ENCODE results near the gene CGB2.
"Not testable (repeated sequence)": the region's sequence is repeated elsewhere in the genome, so short reads cannot be mapped to it uniquely, and the experiment has no call there.

The CGB2 gene

DNA sequence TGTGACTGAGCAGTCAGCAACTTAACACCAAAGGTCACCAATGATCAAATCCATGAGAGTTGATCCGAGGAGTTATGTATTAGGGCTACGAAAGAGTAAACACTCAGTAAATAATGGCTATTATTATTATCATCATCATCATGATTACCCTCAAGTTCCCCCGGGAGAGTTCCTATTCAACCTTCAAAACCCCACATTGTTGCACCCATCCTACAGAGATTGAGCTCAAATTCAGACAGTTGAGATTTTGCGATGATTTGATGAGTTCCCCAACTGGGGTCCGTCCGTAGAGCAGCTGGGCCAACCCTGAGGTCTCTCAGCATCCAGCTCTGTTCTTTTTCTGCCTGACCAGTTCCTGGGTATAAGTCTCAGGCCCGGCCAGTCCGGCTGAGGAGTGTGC lies 6.4 kb downstream of the CGB2 start:
- not testable (repeated sequence) for DNase-seq (ENCODE audit: low spot score)

DNA sequence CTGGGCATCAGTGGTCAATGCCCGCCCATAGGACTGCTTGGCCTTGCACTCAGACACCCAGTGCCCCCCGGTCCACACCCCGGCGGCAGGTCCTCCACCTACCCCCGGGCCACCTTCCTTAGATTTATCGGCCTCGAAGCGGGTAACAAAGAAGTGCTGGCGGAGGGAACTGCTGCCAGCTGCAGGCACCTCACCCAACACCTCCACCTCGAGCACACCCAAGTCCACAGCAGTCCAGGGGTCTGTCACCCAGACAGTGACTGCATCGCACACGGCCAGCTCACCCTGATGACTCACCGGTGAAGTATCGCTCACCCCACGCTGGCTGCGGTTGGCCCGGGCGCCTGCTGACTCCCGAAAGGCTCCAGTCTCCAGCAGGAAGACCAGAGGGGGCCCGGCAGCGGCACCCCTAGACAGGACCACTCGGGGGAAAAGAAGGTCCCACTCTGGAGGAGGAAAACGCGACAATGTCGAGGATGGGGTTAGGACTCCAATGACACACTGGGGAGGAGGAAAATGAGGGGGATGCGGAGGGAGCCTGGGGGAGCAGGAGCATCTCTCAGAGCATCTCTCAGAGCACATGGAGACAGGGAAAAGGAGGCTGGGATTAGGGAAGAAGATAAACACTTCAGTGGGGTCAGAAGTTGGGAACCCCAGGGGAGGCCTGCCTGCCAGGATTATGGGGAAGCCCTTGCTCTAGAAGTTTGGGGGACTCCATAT lies 7.0 kb downstream of the CGB2 start:
- DNase-seq (ENCODE audit: low spot score), result peak; percentile 63

DNA sequence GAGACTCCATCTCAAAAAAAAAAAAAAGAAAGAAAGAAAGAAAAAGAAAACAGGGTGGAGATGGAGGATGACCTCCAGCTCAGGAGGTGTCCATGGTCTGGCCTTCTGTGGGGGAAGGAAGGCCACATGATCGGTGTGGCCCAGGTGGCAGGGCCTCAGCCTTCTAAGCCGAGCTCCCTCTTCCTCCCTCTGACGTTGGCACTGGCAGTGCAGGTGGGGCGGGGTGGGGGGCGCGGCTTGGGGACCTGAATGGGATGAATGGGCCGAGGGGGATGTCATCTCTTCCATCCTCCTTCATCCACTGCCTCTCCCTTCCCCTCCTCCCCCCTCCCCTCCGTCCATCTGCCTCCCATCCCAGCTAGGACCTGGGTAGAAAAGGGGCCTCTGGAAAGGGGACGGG lies 8.0 kb downstream of the CGB2 start:
- not testable (repeated sequence) for DNase-seq (ENCODE audit: low spot score)

DNA sequence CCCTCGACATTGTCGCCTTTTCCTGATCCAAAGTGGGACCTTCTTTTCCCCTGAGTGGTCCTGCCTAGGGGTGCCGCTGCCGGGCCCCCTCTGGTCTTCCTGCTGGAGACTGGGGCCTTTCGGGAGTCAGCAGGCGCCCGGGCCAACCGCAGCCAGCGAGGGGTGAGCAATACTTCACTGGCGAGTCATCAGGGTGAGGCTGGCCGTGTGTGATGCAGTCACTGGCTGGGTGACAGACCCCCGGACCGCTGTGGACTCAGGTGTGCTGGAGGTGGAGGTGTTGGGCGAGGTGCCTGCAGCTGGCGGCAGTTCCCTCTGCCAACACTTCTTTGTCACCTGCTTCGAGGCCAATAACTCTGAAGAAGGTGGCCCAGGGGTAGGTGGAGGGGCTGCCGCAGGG lies 10.5 kb downstream of the CGB2 start:
- DNase-seq (ENCODE audit: low spot score), result no peak

DNA sequence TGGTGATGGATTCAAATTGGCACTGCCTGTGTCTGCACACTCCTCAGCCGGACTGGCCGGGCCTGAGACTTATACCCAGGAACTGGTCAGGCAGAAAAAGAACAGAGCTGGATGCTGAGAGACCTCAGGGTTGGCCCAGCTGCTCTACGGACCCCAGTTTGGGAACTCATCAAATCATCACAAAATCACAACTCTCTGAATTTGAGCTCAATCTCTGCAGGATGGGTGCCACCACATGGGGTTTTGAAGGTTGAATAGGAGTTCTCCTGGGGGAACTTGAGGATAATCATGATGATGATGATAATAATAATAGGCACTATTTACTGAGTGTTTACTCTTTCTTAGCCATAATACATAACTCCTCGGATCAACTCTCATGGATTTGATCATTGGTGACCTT lies 11.0 kb downstream of the CGB2 start:
- not testable (repeated sequence) for DNase-seq (ENCODE audit: low spot score)

DNA sequence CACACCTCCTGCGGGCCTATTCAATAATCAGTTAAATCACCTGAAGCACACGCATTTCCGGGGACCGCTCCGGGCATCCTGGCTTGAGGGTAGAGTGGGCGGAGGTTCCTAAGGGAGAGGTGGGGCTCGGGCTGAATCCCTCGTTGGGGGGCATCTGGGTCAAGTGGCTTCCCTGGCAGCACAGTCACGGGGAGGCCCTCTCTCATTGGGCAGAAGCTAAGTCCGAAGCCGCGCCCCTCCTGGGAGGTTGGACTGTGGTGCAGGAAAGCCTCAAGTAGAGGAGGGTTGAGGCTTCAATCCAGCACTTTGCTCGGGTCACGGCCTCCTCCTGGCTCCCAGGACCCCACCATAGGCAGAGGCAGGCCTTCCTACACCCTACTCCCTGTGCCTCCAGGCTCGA lies 11.9 kb downstream of the CGB2 start, which contains the start of gene CGB5:
Gene CGB5 (plus strand): TSS at position 301 of the 400 bp plus-strand sequence. CDS start 362 bp downstream, outside the sequence.
- DNase-seq (ENCODE audit: low spot score), result not testable (repeated sequence)

DNA sequence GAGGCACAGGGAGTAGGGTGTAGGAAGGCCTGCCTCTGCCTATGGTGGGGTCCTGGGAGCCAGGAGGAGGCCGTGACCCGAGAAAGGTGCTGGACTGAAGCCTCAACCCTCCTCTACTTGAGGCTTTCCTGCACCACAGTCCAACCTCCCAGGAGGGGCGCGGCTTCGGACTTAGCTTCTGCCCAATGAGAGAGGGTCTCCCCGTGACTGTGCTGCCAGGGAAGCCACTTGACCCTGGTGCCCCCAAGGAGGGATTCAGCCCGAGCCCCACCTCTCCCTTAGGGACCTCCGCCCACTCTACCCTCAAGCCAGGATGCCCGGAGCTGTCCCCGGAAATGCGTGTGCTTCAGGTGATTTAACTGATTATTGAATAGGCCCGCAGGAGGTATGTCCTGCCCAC lies 17.3 kb downstream of the CGB2 start, which contains the start of gene CGB8:
Gene CGB8 (minus strand): TSS at position 101 of the 400 bp plus-strand sequence. CDS start 372 bp downstream, outside the sequence.
- not testable (repeated sequence) for DNase-seq (ENCODE audit: low spot score)

DNA sequence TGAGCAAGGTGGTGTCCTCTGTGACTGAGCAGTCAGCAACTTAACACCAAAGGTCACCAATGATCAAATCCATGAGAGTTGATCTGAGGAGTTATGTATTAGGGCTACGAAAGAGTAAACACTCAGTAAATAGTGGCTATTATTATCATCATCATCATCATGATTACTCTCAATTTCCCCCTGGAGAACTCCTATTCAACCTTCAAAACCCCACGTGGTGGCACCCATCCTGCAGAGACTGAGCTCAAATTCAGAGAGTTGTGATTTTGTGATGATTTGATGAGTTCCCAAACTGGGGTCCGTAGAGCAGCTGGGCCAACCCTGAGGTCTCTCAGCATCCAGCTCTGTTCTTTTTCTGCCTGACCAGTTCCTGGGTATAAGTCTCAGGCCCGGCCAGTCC lies 18.1 kb downstream of the CGB2 start:
- not testable (repeated sequence) for DNase-seq (ENCODE audit: low spot score)

DNA sequence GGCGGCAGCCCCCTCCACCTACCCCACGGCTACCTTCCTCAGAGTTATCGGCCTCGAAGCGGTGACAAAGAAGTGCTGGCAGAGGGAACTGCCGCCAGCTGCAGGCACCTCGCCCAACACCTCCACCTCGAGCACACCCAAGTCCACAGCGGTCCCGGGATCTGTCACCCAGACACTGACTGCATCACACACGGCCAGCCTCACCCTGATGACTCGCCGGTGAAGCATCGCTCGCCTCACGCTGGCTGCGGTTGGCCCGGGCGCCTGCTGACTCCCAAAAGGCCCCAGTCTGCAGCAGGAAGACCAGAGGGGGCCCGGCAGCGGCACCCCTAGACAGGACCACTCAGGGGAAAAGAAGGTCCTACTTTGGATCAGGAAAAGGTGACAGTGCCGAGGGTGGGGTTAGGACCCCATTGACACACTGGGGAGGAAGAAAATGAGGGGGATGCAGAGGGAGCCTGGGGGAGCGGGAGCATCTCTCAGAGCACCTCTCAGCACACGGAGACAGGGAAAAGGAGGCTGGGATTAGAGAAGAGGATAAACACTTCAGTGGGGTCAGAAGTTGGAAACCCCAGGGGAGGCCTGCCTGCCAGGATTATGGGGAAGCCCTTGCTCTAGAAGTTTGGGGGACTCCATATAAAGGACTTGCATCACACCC lies 18.8 kb downstream of the CGB2 start:
- DNase-seq (ENCODE audit: low spot score), result peak; percentile 71

DNA sequence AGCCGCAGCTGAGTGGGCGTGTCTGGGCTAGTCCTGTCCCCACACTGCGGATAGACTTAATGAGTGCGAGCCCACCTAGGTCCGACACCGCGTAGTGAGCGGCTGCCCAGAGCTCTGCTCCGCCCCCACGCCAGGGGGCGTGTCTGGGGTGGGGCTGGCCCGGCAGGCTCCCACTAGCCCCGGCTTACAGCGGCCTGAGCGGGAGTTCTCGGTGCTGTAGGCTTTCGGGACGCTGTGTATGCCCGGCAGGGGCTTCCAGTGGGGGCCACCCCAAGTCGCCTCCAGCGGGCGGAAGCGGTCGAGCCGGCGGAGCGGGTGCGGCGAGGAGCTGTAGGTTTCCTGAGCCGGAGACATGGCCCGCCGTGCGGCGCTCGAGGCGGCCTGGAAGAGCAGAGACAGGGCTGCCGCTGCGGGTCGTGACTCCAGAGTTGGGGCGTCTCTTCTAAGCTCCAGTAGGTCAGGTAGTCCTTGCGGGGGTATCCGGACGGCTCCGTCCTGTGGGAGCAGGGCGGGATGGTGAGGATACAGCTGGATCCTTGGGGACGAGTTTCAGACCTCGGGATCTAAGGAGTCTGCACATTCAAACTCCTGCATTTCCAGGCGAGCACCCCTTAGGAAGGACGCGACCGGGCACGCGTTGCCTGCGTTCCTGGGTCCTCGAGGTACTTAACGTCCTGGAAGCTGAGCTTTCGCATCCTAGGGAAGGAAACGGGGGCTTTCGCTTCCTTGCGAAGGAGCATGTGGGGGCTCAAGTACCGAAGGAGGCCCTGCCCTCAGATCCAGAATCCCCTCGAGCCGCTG lies 24.6 kb downstream of the CGB2 start:
- DNase-seq (ENCODE audit: low spot score), result peak; percentile 93

DNA sequence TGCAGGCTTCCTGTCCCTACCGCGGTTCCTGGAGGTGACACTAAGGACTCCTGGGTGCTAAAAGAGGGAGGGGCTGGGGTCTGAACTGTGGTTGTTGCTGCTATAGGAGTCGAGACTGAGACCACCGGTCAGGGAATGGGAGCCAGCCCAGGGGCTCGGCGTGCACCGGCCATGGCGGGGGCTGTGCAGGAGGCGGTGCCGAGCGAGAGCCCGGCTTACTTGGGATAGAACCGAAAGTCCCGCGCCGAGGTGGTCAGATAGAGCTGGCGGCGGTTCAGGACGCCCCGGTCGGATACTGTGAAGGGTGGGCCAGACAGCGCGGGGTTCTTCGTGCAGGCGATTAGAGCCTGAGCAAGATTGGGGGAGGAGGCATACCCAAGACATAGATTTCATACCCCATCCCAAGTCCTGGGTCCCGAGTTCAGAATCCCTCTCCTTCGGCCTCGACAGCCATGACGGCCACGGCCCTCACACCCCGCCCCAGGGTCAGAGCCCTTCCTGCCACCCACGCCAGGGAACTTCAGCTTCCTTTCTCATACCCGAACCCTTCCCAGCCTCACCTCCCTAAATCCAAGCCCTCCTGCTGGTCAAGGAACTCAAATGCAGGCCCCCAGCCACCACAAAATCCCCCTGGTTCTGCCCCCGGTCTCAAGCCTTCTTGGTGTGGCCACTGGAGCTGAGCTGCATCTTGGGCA lies 25.4 kb downstream of the CGB2 start:
- not testable (repeated sequence) for DNase-seq (ENCODE audit: low spot score)

DNA sequence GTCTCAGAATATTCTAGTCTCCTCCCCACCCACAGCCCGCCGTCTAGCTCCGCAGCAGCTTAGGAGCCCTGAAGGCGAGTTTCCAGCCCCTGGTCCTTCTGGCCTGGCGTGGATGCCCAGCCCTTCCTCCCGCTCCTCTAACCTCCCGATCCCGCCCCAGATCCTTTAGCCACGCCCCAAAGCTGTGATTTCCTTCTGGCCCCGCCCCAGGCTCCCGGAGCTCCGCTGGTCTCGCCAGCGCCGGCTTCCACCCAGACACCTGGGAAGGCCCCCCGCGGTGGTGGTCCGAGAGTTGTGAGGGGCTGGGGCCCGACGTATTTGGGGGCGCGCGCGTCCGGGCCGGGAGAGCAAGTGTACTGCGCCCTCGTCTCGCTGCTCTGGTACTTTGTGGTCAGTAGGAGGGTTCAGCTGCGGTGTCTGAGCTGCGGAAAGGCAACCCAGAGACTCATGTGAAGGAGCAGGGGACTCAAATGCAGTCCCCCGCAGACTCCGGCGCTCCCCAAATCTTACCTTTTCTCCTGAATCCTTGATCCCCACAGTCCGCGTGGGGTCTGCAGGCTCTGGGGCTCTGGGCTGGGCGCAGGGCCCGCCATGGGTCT lies 26.0 kb downstream of the CGB2 start, which contains the start of gene CGB7:
Gene CGB7 (minus strand): TSS at position 114 of the 599 bp plus-strand sequence. CDS start 2,374 bp downstream, outside the sequence.
- DNase-seq (ENCODE audit: low spot score), result peak; percentile 92

DNA sequence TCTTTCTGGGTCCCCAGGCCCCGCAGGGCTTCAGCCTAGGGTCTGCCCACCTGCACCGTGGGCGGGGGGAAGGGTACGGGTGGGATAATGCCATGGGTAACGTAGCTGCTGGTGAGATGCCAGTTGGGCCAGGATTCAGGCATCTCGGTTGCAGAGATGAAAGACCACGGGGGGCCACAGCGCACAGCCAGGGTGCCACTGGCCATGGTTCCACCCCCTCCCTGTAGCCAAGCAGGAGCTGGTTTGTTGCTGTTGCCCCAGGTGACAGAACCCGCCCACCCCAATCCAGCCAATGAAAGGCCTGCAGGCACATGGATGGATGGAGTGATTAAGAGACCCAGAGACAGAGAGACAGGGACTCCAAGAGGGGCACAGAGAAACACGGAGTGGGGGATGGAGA lies 26.9 kb downstream of the CGB2 start:
- DNase-seq (ENCODE audit: low spot score), result peak; percentile 67

DNA sequence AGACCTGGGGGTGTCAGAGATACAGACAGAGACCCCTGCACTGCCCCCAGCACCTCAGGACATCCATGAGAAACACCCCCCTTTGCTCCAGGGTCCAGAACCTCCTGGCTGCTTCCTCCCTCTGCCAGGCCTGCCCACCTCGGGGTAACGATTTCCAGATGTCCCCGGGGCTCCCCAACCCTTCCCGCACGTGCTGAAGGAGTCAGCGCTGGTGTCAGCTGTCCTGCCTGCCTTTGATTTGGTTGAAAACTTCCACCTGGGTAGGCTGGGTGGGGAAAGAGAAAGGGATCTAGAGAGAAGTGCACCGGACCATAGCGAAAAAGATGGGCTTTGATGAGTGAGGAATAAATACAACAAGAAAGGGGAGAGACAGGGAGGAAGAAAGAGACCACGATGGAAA lies 27.4 kb downstream of the CGB2 start:
- DNase-seq (ENCODE audit: low spot score), result no peak

DNA sequence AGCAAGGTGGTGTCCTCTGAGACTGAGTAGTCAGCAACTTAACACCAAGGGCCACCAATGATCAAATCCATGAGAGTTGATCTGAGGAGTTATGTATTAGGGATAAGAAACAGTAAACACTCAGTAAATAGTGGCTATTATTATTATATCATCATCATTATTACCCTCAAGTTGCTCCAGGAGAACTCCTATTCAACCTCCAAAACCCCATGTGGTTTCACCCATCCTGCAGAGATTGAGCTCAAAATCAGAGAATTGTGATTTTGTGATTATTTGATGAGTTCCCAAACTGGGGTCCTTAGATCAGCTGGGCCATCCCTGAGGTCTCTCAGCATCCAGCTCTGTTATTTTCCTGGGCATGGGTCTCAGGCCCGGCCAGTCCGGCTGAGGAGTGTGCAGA lies 29.3 kb downstream of the CGB2 start:
- DNase-seq (ENCODE audit: low spot score), result no peak

DNA sequence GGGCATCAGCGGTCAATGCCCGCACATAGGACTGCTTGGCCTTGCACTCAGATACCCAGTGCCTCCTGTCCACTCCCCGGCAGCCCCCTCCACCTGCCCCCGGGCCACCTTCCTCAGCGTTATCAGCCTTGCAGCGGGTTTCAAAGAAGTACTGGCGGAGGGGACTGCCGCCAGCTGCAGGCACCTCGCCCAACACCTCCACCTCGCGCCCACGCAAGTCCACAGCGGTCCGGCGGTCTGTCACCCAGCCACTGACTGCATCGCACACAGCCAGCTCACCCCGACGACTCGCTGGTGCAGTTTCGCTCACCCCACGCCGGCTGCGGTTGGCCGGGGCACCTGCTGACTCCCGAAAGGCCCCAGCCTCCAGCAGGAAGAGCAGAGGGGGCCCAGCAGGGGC lies 29.8 kb downstream of the CGB2 start:
- no peak for DNase-seq (ENCODE audit: low spot score)

DNA sequence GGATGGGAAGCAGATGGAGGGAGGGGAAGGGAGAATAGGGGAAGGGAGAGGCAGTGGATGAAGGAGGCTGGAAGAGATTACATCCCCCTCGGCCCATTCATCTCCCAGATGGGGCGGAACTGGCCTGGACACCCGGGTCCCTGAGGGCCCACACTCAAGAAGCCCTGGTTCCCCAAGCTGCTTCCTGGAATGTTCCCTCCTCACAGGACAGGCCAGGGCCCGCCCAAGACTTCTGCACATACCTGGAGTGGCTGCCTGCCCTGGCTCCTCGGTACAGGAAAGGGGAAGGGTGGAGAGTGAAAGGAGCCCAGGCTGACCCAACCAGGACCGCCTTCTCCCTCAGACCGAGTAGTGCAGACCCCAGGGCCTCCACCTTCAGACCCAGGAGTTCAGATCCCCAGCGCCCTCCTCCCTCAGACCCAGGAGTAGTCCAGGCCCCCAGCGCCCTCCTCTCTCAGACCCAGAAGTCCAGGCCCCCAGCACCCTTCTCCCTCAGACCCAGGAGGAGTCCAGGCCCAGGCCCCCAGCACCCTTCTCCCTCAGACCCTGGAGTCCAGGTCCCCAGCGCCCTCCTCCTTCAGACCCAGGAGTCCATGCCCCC lies 32.4 kb downstream of the CGB2 start:
- DNase-seq (ENCODE audit: low spot score), result no peak

DNA sequence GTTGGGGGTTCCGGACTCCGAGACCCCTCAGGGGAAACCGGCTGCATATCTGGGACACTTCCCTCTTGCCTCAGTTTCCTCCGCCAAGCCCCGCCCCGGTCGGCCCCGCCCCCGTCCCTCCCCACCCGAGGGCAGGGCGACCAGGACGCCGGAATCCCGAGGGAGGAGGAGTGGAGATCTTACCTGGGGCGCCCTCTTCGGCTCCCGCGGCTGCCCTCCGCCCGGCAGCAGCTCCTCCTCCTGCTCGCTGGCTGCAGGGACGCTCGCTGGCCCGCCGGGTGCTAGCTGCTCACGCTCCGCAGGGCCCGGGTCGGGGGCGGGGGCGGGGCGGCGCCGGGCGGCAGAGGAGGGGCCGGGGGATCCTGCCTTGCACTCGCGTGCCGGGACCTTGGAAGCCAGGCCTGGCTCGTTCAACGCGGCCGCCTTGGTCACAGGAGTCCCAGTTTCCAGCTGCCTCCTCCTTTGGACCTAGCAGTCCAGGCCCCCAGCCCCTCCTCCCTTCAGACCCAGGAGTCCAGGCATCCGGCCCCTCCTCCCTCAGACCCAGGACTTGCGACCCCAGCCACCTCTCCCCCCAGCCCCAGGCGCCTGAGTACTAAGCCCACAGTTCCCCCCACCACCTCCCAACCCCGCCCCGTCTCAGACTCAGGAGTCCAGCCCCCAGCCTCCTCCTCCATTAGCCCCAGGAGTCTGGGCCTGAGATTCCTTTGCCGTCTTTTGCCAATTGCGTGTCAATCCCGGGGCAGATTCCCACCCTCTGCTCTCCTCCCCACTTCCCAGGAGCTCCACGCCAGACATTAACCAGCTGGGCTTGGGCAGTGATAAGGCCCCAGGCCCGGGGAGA lies 33.3 kb downstream of the CGB2 start, which contains the start of gene NTF4:
Gene NTF4 (minus strand): TSS at position 51 of the 844 bp plus-strand sequence. CDS start 2,821 bp downstream, outside the sequence.
- peak; percentile 61 for DNase-seq (ENCODE audit: low spot score)

DNA sequence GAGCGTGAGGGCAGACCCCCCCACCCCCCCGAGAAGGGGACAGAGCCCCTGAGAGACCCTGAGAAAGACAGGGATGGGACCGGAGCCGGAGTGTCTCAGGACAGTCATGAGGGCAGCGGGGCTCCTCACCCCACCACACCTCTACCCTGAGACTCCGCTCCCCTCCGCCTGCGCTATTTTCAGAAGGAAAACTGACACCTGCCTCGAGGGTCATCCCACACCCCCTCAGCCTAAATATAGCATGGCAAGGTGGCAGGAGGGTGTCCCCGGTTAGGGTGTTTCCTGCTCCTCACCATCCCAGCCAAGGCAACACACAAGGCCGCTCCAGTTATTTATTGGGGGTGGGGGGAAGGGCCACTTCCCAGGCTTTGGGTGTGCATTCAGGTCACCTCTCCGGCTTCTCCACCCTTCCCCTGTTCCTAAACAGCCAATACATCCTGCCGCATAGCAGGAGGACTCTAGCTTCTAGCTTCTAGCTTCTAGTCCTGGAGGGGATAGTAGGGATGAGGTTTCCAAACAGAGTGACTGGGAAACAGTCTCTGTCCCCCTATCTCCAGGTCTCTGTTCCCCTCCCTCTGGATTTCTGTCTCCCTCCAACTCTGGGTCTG lies 34.3 kb downstream of the CGB2 start:
- DNase-seq (ENCODE audit: low spot score), result no peak
